Natural killer cell (primary cell): Measurements from ENCODE around the gene MRPL2. TPM values are rescaled to one million over a fixed set of nuclear protein-coding genes. Genes with fewer than 3 reads are reported as not detected.

Experiments
- ATAC-seq, 3 donors: fragments of 150-1000 bp in 2 of 3; fragments of 200-7000 bp in 1 of 3; cut with Tn5 transposase; 1 replicate in 1 of 3; 2 replicates in 2 of 3; pipeline ENCODE4 v1.10.0; 2021; ENCODE audit warnings: mild to moderate bottlenecking in 2 of 3, moderate library complexity in 2 of 3
- DNase-seq, 2 donors: peaks; one replicate each; pipeline versions ENCODE4 v3.0.0 to v3.0.0-alpha.2; 2013 to 2021; ENCODE audit warnings: mixed read lengths in 1 of 2
- H3K27ac ChIP-seq: one replicate; pipeline ENCODE4 v1.5.1; 2013; ENCODE audit warnings: mild to moderate bottlenecking, low read length
- H3K27me3 ChIP-seq: one replicate; pipeline ENCODE4 v1.6.1; 2013; ENCODE audit warnings: low read length; ENCODE audit not compliant: control insufficient read depth, insufficient read depth
- H3K36me3 ChIP-seq: one replicate; pipeline ENCODE4 v1.6.1; 2013; ENCODE audit warnings: low read length; ENCODE audit not compliant: control insufficient read depth, insufficient read depth
- H3K4me1 ChIP-seq: one replicate; pipeline ENCODE4 v1.6.1; 2013; ENCODE audit warnings: low read length; ENCODE audit not compliant: control insufficient read depth, insufficient read depth
- H3K4me3 ChIP-seq: one replicate; pipeline ENCODE4 v1.5.1; 2013; ENCODE audit warnings: low read length
- H3K9me3 ChIP-seq: one replicate; pipeline ENCODE4 v1.6.1; 2013; ENCODE audit warnings: low read length; ENCODE audit not compliant: control insufficient read depth, insufficient read depth
- H3K27ac Mint-ChIP-seq, 2 donors: one replicate each; pipeline ENCODE4 v1.8.0; 2022; ENCODE audit warnings: mild to moderate bottlenecking in 2 of 2, mixed read lengths in 2 of 2, moderate library complexity in 1 of 2
- H3K27me3 Mint-ChIP-seq, 2 donors: one replicate each; pipeline ENCODE4 v1.8.0; 2022; ENCODE audit warnings: low read depth in 2 of 2, mixed read lengths in 2 of 2
- H3K36me3 Mint-ChIP-seq: one replicate; pipeline ENCODE4 v1.8.0; 2022; ENCODE audit warnings: mixed read lengths
- H3K4me1 Mint-ChIP-seq, 2 donors: one replicate each; pipeline ENCODE4 v1.8.0; 2022; ENCODE audit warnings: mixed read lengths in 2 of 2
- H3K4me3 Mint-ChIP-seq: one replicate; pipeline ENCODE4 v1.8.0; 2022; ENCODE audit warnings: mild to moderate bottlenecking, moderate library complexity, mixed read lengths
- H3K9me3 Mint-ChIP-seq, 2 donors: one replicate each; pipeline ENCODE4 v1.8.0; 2022; ENCODE audit warnings: mixed read lengths in 2 of 2
- CTCF ChIP-seq: fragments of 200-600 bp; IDR thresholded peaks from one replicate; pipeline ENCODE4 v1.8.0; 2022; ENCODE audit warnings: antibody characterized with exemption
- WGBS: methylation state at CpG from one replicate; pipeline ENCODE4 v1.1.7; 2013; ENCODE audit warnings: missing lambda C conversion rate; ENCODE audit not compliant: insufficient coverage; 5-methylcytosine and 5-hydroxymethylcytosine counted together
- intact Hi-C: fragments of 100-400 bp; cut with micrococcal nuclease; formaldehyde crosslinking; loops from one replicate; pipeline ENCODE4 v1.14.2; 2022
- total RNA-seq, 4 donors: library from RNA; stranded (reverse); fragments of 120-200 nt in 1 of 4; gene quantifications; one replicate each; pipeline versions ENCODE4 v1.2.3 to v1.2.4, GENCODE V29; 2013 to 2022

MRPL2 gene
- total RNA-seq, 3 donors from 2014 or later (not counting 1 experiment from before 2014, with no cell fraction given): 33.4 to 38.4 (median 33.9) TPM

GRCh38 chr6:43060755-43061633, 1.8 kb upstream of the MRPL2 start:
- WGBS: 95% methylated on average over 12 of the region's 12 CpGs
- Mint-ChIP-seq H3K27me3 (no peaks in the 10 kb centered on the region), H3K36me3 (no peaks in the 10 kb centered on the region), H3K9me3 (no peaks in the 10 kb centered on the region), H3K4me1 (peaks cover 19 to 33% of the 10 kb centered on the region in 2 donors), H3K27ac (peak overlapping the region; percentile 98 to 99), H3K4me3 (peak overlapping the region; percentile 96)
- TF ChIP-seq CTCF: no peak
- intact Hi-C loops: no loop called here
- no peak for ATAC-seq
- no peaks in the 10 kb centered on the region for H3K27me3 ChIP-seq
- peaks cover 20% of the 10 kb centered on the region for H3K4me1 ChIP-seq
- H3K36me3 ChIP-seq: peaks cover 17% of the 10 kb centered on the region
- no peak overlapping the region for H3K27ac ChIP-seq
- H3K4me3 ChIP-seq: no peak overlapping the region
- no peaks in the 10 kb centered on the region for H3K9me3 ChIP-seq
- DNase-seq: no peak

- DNase-seq (no peak), ATAC-seq (no peak)
- Histone ChIP-seq H3K36me3 (peaks cover 12% of the 10 kb centered on the region), H3K4me3 (peak overlapping the region; percentile 90), H3K9me3 (no peaks in the 10 kb centered on the region), H3K27me3 (no peaks in the 10 kb centered on the region), H3K4me1 (peaks cover 20% of the 10 kb centered on the region), H3K27ac (peak overlapping the region; percentile 85)
- Mint-ChIP-seq H3K9me3 (no peaks in the 10 kb centered on the region), H3K36me3 (no peaks in the 10 kb centered on the region), H3K4me1 (peaks cover 19 to 33% of the 10 kb centered on the region in 2 donors), H3K27me3 (no peaks in the 10 kb centered on the region), H3K4me3 (peak overlapping the region; percentile 96), H3K27ac (peak overlapping the region; percentile 98 to 99)
- intact Hi-C loops: no loop called here
- 19% methylated on average over 14 of the region's 15 CpGs for WGBS
- no peak for TF ChIP-seq CTCF
Measured at GRCh38 chr6:43060034-43060754, 960 bp upstream of the MRPL2 start.

GRCh38 chr6:43058531-43058930, 703 bp downstream of the MRPL2 start:
- H3K4me1 Mint-ChIP-seq: peaks cover 28 to 43% of the 10 kb centered on the region in 2 donors
- H3K9me3 Mint-ChIP-seq: no peaks in the 10 kb centered on the region
- no peaks in the 10 kb centered on the region for H3K36me3 Mint-ChIP-seq
- WGBS: 60% methylated on average over 1 of the region's 1 CpG
- Histone ChIP-seq H3K4me1 (peaks cover 26% of the 10 kb centered on the region), H3K27me3 (no peaks in the 10 kb centered on the region), H3K27ac (no peak overlapping the region), H3K36me3 (peaks cover 12% of the 10 kb centered on the region), H3K9me3 (no peaks in the 10 kb centered on the region), H3K4me3 (peak overlapping the region; percentile 90)
- TF ChIP-seq CTCF: no peak
- ATAC-seq (no peak), DNase-seq (no peak)
- H3K4me3 Mint-ChIP-seq: peak overlapping the region; percentile 96
- H3K27me3 Mint-ChIP-seq: no peaks in the 10 kb centered on the region
- peak overlapping the region; percentile 98 to 99 for H3K27ac Mint-ChIP-seq
- intact Hi-C loops: loop anchor here (2.0 kb wide), 1 partner anchor 80 kb away; the partner anchor contains the start of gene PEX6
